ENCODE results near the gene AGO3. TPM values are rescaled to one million over a fixed set of nuclear protein-coding genes. Genes with fewer than 3 reads are reported as not detected.

AGO3 gene
- total RNA-seq, 4 donors from 2014 or later: 12.7 to 21.4 (median 18.1) TPM

DNA sequence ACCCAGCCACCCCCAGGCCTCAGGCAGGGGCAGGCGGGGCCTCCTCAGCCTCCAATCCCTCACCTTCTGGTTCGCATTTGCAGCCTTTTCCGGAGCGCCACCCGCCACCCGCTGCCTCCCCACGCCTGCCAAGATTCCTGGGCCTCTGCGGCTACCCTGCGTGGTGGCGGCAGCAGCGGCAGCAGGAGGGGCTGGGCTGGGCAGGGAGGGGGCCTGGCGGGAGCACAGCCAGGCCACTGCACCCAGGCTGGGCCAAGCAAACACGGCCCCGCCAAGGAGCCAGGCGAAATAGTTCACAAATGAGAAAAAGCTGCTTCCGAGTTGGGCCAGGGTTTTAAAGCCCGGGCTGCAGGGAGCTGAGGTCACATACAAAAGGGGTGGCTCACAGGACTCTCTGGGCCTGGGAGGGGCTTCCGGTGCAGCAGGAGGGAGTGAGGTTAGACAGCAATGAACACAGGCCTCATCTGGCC, 184.3 kb downstream of the AGO3 start:
- no peaks in the 10 kb centered on the region for H3K27me3 ChIP-seq
- no peak overlapping the region for H3K4me3 ChIP-seq
- H3K36me3 ChIP-seq: no peaks in the 10 kb centered on the region
- H3K9me3 ChIP-seq: no peaks in the 10 kb centered on the region
- peak overlapping the region; percentile 52 for H3K27ac ChIP-seq
- no peak for TF ChIP-seq EP300 (IDR thresholded peaks at IDR 0.05)
- no peak for TF ChIP-seq POLR2A (IDR thresholded peaks at IDR 0.05)
- TF ChIP-seq, protein P1, sequence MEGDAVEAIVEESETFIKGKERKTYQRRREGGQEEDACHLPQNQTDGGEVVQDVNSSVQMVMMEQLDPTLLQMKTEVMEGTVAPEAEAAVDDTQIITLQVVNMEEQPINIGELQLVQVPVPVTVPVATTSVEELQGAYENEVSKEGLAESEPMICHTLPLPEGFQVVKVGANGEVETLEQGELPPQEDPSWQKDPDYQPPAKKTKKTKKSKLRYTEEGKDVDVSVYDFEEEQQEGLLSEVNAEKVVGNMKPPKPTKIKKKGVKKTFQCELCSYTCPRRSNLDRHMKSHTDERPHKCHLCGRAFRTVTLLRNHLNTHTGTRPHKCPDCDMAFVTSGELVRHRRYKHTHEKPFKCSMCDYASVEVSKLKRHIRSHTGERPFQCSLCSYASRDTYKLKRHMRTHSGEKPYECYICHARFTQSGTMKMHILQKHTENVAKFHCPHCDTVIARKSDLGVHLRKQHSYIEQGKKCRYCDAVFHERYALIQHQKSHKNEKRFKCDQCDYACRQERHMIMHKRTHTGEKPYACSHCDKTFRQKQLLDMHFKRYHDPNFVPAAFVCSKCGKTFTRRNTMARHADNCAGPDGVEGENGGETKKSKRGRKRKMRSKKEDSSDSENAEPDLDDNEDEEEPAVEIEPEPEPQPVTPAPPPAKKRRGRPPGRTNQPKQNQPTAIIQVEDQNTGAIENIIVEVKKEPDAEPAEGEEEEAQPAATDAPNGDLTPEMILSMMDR (IDR thresholded peaks at IDR 0.05): no peak
- TF ChIP-seq POLR2AphosphoS5 (IDR thresholded peaks at IDR 0.05): no peak
- H3K4me1 ChIP-seq: peaks cover 19% of the 10 kb centered on the region
- no peak for DNase-seq (ENCODE audit: low spot score in 2 of 2)
- WGBS: 63% methylated on average over 10 of the region's 18 CpGs

DNA sequence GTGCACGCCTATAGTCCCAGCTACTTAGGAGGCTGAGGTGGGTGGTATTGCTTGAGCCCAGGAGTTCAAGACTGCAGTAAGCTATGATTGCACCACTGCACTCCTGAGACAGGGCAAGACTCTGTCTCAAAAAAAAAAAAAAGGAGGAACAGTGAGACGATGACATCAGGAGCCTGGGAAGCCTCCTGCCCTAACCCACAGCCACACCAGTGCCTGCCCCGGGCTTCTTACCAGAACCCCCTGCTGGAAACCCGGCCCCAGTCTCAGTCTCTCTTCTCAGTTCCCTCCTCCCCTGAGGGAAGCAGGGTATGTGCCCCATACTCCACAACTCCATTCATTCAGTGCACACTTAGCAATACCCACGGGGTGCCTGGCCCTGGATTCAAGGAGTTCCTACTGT, 185.0 kb downstream of the AGO3 start:
- no peak for TF ChIP-seq EP300 (IDR thresholded peaks at IDR 0.05)
- peaks cover 19% of the 10 kb centered on the region for H3K4me1 ChIP-seq
- no peaks in the 10 kb centered on the region for H3K27me3 ChIP-seq
- DNase-seq (ENCODE audit: low spot score in 2 of 2): no peak
- H3K9me3 ChIP-seq: no peaks in the 10 kb centered on the region
- H3K4me3 ChIP-seq: no peak overlapping the region
- 69% methylated on average over 5 of the region's 5 CpGs for WGBS
- no peak overlapping the region for H3K27ac ChIP-seq
- H3K36me3 ChIP-seq: no peaks in the 10 kb centered on the region

DNA sequence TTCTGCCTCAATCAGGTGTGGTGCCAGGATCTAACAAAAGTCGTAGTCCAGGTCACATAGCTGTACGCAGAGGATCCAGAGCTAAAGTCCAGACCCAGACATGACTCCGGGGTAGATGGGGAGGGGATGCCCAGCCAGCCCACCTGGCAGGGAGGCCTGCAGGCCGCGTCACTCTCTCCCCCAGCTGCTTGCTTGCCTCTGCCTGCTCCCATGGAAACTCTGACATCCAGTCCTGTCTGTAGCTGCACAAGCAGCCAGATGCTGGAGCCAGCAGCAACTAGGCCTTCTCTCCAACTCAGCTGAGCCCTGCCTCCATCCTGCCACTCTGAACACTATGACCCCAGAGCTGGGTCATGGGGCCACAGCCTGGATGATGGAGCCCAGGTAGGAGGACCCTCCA, 186.0 kb downstream of the AGO3 start:
- Histone ChIP-seq H3K27ac (no peak overlapping the region), H3K27me3 (no peaks in the 10 kb centered on the region), H3K9me3 (no peaks in the 10 kb centered on the region), H3K4me1 (peaks cover 19% of the 10 kb centered on the region), H3K36me3 (no peaks in the 10 kb centered on the region), H3K4me3 (no peak overlapping the region)
- 79% methylated on average over 5 of the region's 5 CpGs for WGBS
- TF ChIP-seq, protein P1 (IDR thresholded peaks at IDR 0.05): no peak
- TF ChIP-seq POLR2A (IDR thresholded peaks at IDR 0.05) (no peak), POLR2AphosphoS5 (IDR thresholded peaks at IDR 0.05) (no peak), EP300 (IDR thresholded peaks at IDR 0.05) (no peak)
- no peak for DNase-seq (ENCODE audit: low spot score in 2 of 2)

DNA sequence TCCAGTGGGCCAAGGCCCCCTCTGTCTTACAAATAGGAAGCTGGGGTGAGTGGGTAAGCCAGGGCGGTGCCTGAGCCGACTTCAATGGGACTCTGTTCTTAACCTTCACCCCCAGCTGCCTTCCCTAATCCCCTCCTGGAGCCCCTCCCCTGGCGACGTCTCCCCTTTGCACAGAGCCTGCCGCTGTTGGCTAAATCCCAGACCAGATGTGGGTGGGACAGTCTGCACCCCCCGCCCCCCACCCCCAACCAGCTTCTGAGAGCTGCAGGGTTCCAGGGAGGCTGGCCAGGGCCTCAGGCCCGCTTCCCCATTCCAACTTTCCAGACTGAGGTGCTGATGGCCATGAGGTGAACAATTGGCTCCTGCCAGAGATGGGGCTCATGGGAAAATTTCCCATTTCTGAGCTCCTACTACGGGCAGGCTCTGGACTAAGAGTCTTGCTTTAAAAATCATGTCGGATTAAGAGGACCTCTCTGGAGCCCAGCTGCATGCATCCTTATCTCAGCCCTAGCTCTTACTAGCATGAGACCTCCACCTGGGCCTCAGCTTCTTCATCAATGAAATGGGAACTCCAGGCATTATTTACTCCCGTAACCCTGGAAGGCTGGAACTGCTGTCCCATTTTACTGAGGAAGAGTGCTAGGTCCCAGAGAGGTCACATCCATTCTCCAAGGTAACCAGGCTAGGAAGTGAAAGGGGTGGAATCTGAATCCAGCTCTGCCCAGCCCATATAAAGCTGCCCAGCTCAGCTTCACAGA, 187.7 kb downstream of the AGO3 start:
- WGBS: 66% methylated on average over 10 of the region's 10 CpGs
- TF ChIP-seq POLR2AphosphoS5 (IDR thresholded peaks at IDR 0.05) (no peak), POLR2A (IDR thresholded peaks at IDR 0.05) (no peak), EP300 (IDR thresholded peaks at IDR 0.05) (no peak)
- TF ChIP-seq, protein P1 (IDR thresholded peaks at IDR 0.05): no peak
- peaks cover 19% of the 10 kb centered on the region for H3K4me1 ChIP-seq
- no peaks in the 10 kb centered on the region for H3K36me3 ChIP-seq
- H3K27ac ChIP-seq: no peak overlapping the region
- no peaks in the 10 kb centered on the region for H3K27me3 ChIP-seq
- H3K9me3 ChIP-seq: no peaks in the 10 kb centered on the region
- no peak overlapping the region for H3K4me3 ChIP-seq
- no peak for DNase-seq (ENCODE audit: low spot score in 2 of 2)

DNA sequence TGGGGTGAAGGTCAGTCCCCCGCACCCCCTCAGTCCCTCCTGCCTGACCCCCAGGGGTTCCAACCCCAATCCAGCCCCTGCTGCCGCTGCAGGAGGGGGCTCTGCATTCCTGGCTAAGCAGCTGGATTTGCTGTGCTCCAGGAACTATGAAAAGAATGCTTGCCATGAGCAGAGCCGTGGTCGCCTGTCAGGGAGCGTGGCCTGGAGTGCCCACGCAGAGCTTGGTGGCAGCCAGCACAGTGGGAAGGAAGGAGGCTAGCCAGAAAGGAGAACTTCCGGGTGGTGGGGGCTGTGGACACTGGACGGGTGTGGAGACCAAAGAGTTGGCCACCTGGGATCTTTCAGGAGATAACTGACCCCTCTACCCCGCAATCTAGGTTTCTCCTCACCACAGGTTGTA, 188.6 kb downstream of the AGO3 start:
- no peak for DNase-seq (ENCODE audit: low spot score in 2 of 2)
- Histone ChIP-seq H3K9me3 (no peaks in the 10 kb centered on the region), H3K4me3 (no peak overlapping the region), H3K27ac (no peak overlapping the region), H3K27me3 (no peaks in the 10 kb centered on the region), H3K36me3 (no peaks in the 10 kb centered on the region), H3K4me1 (peaks cover 21% of the 10 kb centered on the region)
- WGBS: 73% methylated on average over 8 of the region's 9 CpGs
- no peak for TF ChIP-seq POLR2A (IDR thresholded peaks at IDR 0.05)
- TF ChIP-seq EP300 (IDR thresholded peaks at IDR 0.05): no peak
- no peak for TF ChIP-seq POLR2AphosphoS5 (IDR thresholded peaks at IDR 0.05)
- TF ChIP-seq, protein P1 (IDR thresholded peaks at IDR 0.05): no peak

Other genes starting within 250 kb of the AGO3 start
- gene C1orf216, start 212.2 kb upstream of the AGO3 start, total RNA-seq: 10 to 100 TPM in 1 of 4 donors, 1 to 10 TPM in 3; 8.9 to 11.8 (median 9.5) TPM
- gene CLSPN, start 161.1 kb upstream of the AGO3 start, total RNA-seq: 1 to 10 TPM in 2 of 4 donors, under 1 TPM in 2; 0.13 to 1.8 (median 0.93) TPM
- 10 to 100 TPM; 26.7 to 51.7 (median 33.3) TPM for gene AGO4, start 123.1 kb upstream of the AGO3 start, total RNA-seq
- 10 to 100 TPM; 21.6 to 48.4 (median 35.4) TPM for gene AGO1, start 47.9 kb upstream of the AGO3 start, total RNA-seq
- gene TEKT2, start 153.0 kb downstream of the AGO3 start, total RNA-seq: under 1 TPM in 1 of 4 donors, not detected in 3; 0.38 TPM
- gene ADPRS, start 157.8 kb downstream of the AGO3 start, total RNA-seq: 10 to 100 TPM; 40.5 to 68.5 (median 51.9) TPM
- gene COL8A2, start 194.1 kb downstream of the AGO3 start, total RNA-seq: 1 to 10 TPM; 4.9 to 5.6 (median 5.2) TPM
- 100 to 1,000 TPM in 2 of 4 donors, 10 to 100 TPM in 2; 68.7 to 111 (median 97.5) TPM for gene TRAPPC3, start 218.4 kb downstream of the AGO3 start, total RNA-seq
- gene MAP7D1, start 225.1 kb downstream of the AGO3 start, total RNA-seq: 100 to 1,000 TPM in 1 of 4 donors, 10 to 100 TPM in 3; 80.0 to 119 (median 94.6) TPM

All from suprapubic skin (tissue), 4 donors.